ENCODE data around the gene LRRC46.

LRRC46 gene

GRCh38 chr17:47851764-47852112, 20.3 kb downstream of the LRRC46 start:
- DNase-seq (ENCODE audit: low spot score), result no peak

- no peak for DNase-seq (ENCODE audit: low spot score)
Observed at GRCh38 chr17:47852113-47852949, 20.9 kb downstream of the LRRC46 start.

- no peak for DNase-seq (ENCODE audit: low spot score)
Observed at GRCh38 chr17:47853616-47854015, 22.1 kb downstream of the LRRC46 start.

- no peak for DNase-seq (ENCODE audit: low spot score)
Observed at GRCh38 chr17:47855737-47856136, 24.3 kb downstream of the LRRC46 start.

GRCh38 chr17:47856830-47857229, 25.4 kb downstream of the LRRC46 start:
- DNase-seq (ENCODE audit: low spot score), result no peak

GRCh38 chr17:47857551-47858455, 26.3 kb downstream of the LRRC46 start:
- no peak for DNase-seq (ENCODE audit: low spot score)

- no peak for DNase-seq (ENCODE audit: low spot score)
Observed at GRCh38 chr17:47860386-47860785, 28.9 kb downstream of the LRRC46 start.

- DNase-seq (ENCODE audit: low spot score), result no peak
Observed at GRCh38 chr17:47862621-47863440, 31.4 kb downstream of the LRRC46 start.

GRCh38 chr17:47864791-47865216, 33.3 kb downstream of the LRRC46 start:
- DNase-seq (ENCODE audit: low spot score), result no peak

GRCh38 chr17:47866941-47867340, 35.5 kb downstream of the LRRC46 start:
- no peak for DNase-seq (ENCODE audit: low spot score)

- DNase-seq (ENCODE audit: low spot score), result no peak
Observed at GRCh38 chr17:47867813-47868533, 36.5 kb downstream of the LRRC46 start.

GRCh38 chr17:47869114-47869513, 37.6 kb downstream of the LRRC46 start:
- no peak for DNase-seq (ENCODE audit: low spot score)

- no peak for DNase-seq (ENCODE audit: low spot score)
Observed at GRCh38 chr17:47870056-47870455, 38.6 kb downstream of the LRRC46 start.

GRCh38 chr17:47871048-47871447, 39.6 kb downstream of the LRRC46 start:
- DNase-seq (ENCODE audit: low spot score), result no peak

GRCh38 chr17:47872019-47872650, 40.7 kb downstream of the LRRC46 start:
- no peak for DNase-seq (ENCODE audit: low spot score)

- no peak for DNase-seq (ENCODE audit: low spot score)
Observed at GRCh38 chr17:47872651-47873161, 41.2 kb downstream of the LRRC46 start.

- DNase-seq (ENCODE audit: low spot score), result no peak
Observed at GRCh38 chr17:47873200-47874090, 42.0 kb downstream of the LRRC46 start.

GRCh38 chr17:47875011-47875985, 43.8 kb downstream of the LRRC46 start:
- no peak for DNase-seq (ENCODE audit: low spot score)
